Activated CD8-positive, alpha-beta T cell treated with anti-CD3 and anti-CD28 coated beads for 36 hours (primary cell): Measurements from ENCODE around the gene ZNF334. TPM values are rescaled to one million over a fixed set of nuclear protein-coding genes. Genes with fewer than 3 reads are reported as not detected.

Experiments
- ATAC-seq: fragments of 200-7000 bp; cut with Tn5 transposase; one replicate; pipeline ENCODE4 v1.10.0; 2021; ENCODE audit warnings: mild to moderate bottlenecking, moderate library complexity
- CTCF ChIA-PET: fragments of 350-600 bp; sonication (Branson Sonifier 250); formaldehyde crosslinking; loops from one replicate; lab custom pipeline; 2021; ENCODE audit warnings: antibody characterized with exemption; lab: Charles Lee
- POLR2A ChIA-PET: fragments of 350-600 bp; sonication (Branson Sonifier 250); formaldehyde crosslinking; loops from one replicate; lab custom pipeline; 2021; ENCODE audit warnings: antibody characterized with exemption; lab: Charles Lee
- DNase-seq: peaks from one replicate; pipeline ENCODE4 v3.0.0-alpha.2; 2020
- H3K27ac Mint-ChIP-seq: one replicate; pipeline ENCODE4 v1.8.0; 2021; ENCODE audit warnings: mild to moderate bottlenecking, mixed read lengths
- H3K27me3 Mint-ChIP-seq: one replicate; pipeline ENCODE4 v1.8.0; 2021; ENCODE audit warnings: mixed read lengths
- H3K36me3 Mint-ChIP-seq: one replicate; pipeline ENCODE4 v1.8.0; 2021; ENCODE audit warnings: low read depth, mixed read lengths
- H3K4me1 Mint-ChIP-seq: one replicate; pipeline ENCODE4 v1.8.0; 2021; ENCODE audit warnings: low read depth, mixed read lengths
- H3K4me3 Mint-ChIP-seq: one replicate; pipeline ENCODE4 v1.8.0; 2021; ENCODE audit warnings: mild to moderate bottlenecking, moderate library complexity, mixed read lengths
- H3K9me3 Mint-ChIP-seq: one replicate; pipeline ENCODE4 v1.8.0; 2021; ENCODE audit warnings: mixed read lengths
- intact Hi-C: fragments of 100-400 bp; cut with micrococcal nuclease; formaldehyde crosslinking; loops from one replicate; pipeline ENCODE4 v1.10.0; 2022
- total RNA-seq, 2 experiments: library from RNA; stranded (reverse); gene quantifications; one replicate each; pipeline ENCODE4 v1.2.3, GENCODE V29; 2021
- TF ChIP-seq, protein P1 (sequence below): fragments of 200-600 bp; IDR thresholded peaks from one replicate; pipeline ENCODE4 v1.8.0; 2022; ENCODE audit warnings: antibody characterized with exemption, mild to moderate bottlenecking

ZNF334 gene
- total RNA-seq, result 1 to 10 TPM; 4.2 to 4.4 TPM

DNA sequence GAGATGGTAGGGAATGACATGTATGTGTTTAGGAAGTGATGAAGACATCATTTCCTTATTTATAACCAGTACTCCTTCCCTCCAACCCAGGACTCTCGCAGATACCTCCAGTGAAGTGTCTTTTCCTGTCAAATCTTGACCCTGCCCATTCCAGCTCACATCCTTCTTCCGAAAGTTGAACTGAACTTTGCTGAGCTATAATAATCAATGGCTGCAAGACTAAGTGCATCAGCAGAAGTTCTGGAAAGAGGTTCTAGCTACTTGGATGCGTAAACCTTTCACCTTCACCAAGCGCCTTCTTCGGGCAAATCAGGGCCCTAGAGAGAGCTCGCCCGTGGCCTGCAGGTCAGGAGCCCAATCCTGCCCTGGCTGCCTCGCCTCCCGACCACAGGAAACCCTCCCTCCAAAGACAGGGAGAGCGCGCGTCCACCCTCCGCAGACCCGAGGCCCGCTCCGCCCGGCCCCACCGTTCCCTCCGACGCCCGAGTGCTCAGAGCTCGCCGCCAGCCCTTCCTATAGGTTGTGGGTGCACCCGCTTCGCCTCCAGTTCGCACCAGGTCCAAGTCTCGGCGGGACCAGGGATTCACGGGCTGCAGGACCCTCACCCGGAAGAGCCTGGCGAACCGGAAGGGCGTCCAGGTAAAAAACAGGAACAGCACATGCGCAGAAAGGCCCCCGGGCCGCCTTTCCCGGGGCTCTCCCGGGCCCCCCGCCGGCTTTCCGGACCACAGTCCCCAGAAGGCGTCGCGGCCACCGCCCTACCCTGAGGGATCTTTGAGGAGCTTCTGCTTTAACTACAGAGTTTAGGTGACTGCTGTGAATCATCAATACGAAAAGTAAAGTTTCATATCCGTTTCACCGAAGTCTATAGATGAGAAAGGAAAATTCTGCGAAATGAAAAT lies at the start of gene ZNF334:
Gene ZNF334 (minus strand): TSS at position 617 of the 902 bp plus-strand sequence. CDS start 1,457 bp downstream, outside the sequence.
- Mint-ChIP-seq H3K9me3 (peaks cover 2% of the 10 kb centered on the region), H3K36me3 (peaks cover 13% of the 10 kb centered on the region), H3K27me3 (peaks cover 24% of the 10 kb centered on the region), H3K27ac (peak within 1 kb of the TSS; percentile 75), H3K4me1 (peaks cover 24% of the 10 kb centered on the region), H3K4me3 (peak within 1 kb of the TSS; percentile 82)
- peak; percentile 98 for ATAC-seq
- POLR2A ChIA-PET, result interaction anchor here (0.7 to 1.3 kb wide), 3 partner anchors 9 to 170 kb away, joined by 3 to 4 read pairs (median 3); no protein-coding TSS in a partner anchor
- DNase-seq, result peak; percentile 76
- CTCF ChIA-PET, result interaction anchor here (0.9 to 1.5 kb wide), 7 partner anchors 10 to 181 kb away, joined by 3 to 7 read pairs (median 4); partner anchors contain the start of gene TP53RK
- TF ChIP-seq, protein P1, sequence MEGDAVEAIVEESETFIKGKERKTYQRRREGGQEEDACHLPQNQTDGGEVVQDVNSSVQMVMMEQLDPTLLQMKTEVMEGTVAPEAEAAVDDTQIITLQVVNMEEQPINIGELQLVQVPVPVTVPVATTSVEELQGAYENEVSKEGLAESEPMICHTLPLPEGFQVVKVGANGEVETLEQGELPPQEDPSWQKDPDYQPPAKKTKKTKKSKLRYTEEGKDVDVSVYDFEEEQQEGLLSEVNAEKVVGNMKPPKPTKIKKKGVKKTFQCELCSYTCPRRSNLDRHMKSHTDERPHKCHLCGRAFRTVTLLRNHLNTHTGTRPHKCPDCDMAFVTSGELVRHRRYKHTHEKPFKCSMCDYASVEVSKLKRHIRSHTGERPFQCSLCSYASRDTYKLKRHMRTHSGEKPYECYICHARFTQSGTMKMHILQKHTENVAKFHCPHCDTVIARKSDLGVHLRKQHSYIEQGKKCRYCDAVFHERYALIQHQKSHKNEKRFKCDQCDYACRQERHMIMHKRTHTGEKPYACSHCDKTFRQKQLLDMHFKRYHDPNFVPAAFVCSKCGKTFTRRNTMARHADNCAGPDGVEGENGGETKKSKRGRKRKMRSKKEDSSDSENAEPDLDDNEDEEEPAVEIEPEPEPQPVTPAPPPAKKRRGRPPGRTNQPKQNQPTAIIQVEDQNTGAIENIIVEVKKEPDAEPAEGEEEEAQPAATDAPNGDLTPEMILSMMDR, result no peak
- intact Hi-C loops, result no loop called here

DNA sequence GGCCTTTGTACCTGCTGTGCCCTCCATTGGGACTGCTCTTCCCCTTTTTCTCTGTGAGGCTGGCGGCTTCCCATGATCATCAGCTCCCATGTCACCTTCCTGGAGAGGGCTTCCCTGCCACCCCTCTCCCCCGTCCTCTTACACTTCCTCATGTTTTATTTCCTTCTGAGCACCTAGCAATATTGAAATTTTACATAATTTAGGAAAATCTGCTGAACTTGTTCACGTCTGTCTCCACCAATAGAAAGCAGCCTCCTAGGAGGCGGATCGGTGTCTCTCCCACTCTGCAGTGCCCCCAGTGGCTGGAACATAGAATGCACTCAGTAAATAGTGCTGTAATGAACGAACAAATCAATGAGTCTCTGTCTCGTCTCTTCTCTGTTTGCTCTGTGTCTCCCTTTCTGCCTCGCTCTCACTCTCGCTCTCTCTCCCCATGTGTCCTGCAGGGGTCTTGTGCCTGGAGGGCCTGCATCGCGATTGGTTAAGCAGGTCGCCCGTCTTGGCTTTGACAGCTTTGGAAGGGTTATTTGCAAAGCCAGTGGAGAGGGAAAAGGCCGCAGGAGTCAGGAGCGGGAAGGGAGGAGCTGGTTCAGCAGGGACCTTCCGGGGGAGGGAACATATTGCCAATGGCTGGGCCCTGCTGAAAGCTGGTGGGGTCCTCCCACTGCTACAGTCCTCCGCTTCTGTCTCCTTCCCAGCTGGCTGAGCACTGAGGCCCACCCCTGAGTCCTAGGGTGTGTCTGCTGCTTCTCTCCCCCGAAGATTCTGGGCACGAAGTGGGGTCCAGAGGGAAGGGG lies 49.2 kb upstream of the ZNF334 start:
- H3K4me1 Mint-ChIP-seq, result peaks cover 23% of the 10 kb centered on the region
- ChIA-PET POLR2A (no interaction called here), CTCF (interaction anchor here (0.6 to 3.2 kb wide), 17 partner anchors 10 to 153 kb away, joined by 3 to 32 read pairs (median 3); partner anchors contain the start of genes OCSTAMP and ZNF334)
- DNase-seq, result peak; percentile 83
- no peak overlapping the region for H3K27ac Mint-ChIP-seq
- ATAC-seq, result peak; percentile 87
- no peaks in the 10 kb centered on the region for H3K9me3 Mint-ChIP-seq
- H3K27me3 Mint-ChIP-seq, result peaks cover 7% of the 10 kb centered on the region
- H3K4me3 Mint-ChIP-seq, result no peak overlapping the region
- no peaks in the 10 kb centered on the region for H3K36me3 Mint-ChIP-seq
- intact Hi-C loops, result no loop called here
- TF ChIP-seq, protein P1, result peak; percentile 91

DNA sequence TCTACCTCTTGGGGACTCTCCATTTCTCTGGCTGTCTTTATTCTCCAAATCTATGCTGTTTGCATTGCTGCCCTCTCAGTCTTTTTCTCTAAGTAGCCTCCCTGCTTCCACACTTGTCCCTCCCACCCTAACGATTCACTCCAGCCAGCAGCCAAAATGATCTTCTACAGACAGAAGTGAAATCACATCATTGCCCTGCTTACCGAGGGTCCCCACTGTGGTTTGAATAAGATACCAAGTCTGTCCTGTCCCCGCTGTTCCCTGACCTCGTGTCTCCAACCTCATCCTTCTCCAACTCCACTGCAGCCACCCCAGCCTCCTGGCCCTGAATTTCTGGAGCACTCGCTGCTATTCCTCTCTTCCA lies 48.6 kb upstream of the ZNF334 start:
- H3K27ac Mint-ChIP-seq, result no peak overlapping the region
- TF ChIP-seq, protein P1, result no peak
- H3K4me1 Mint-ChIP-seq, result peaks cover 28% of the 10 kb centered on the region
- POLR2A ChIA-PET, result no interaction called here
- H3K36me3 Mint-ChIP-seq, result no peaks in the 10 kb centered on the region
- H3K4me3 Mint-ChIP-seq, result no peak overlapping the region
- H3K9me3 Mint-ChIP-seq, result no peaks in the 10 kb centered on the region
- CTCF ChIA-PET, result interaction anchor here (0.6 to 3.2 kb wide), 14 partner anchors 11 to 142 kb away, joined by 3 to 32 read pairs (median 3); partner anchors contain the start of genes OCSTAMP and ZNF334
- peaks cover 3% of the 10 kb centered on the region for H3K27me3 Mint-ChIP-seq
- intact Hi-C loops, result no loop called here
- ATAC-seq (no peak), DNase-seq (no peak)

DNA sequence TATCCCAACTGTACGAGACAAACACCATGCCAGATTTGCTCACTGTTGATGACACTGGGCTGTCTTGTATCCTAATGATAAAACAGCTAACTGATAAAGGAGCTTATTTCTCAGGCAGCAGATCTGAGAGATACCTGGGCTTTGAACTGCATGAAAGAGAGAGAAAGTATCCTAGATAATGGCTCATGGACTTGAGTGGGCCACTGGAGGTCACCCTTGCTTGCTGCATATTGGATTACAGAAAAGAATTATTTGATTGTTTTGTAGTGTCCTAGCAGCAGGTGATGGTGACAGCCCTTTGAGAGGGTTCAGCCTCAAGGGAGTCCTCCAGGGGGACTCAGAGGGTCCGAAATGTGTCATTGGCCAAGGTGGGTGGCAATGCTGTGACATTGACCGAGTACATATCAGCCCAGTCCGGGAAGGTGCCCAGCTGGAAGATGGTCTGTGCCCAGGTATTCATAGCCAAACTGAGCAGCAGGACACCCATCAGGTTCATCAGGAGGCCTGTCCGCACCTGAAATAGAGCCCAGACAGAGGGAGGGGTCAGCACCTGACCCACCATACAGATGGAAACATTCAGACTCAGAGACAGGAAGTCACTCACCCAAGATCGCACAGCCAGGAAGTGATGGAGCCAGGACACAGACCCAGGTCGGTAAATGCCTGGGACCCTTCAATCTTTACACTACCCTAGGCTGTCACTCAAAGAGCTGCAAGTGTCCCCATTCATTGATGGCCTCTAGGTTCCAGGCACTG lies 46.5 kb upstream of the ZNF334 start:
- ATAC-seq (no peak), DNase-seq (no peak)
- POLR2A ChIA-PET, result interaction anchor here (0.6 kb wide), 1 partner anchor 9 kb away, joined by 3 read pairs; the partner anchor contains the start of gene OCSTAMP
- intact Hi-C loops, result loop anchor here (10.0 kb wide), 1 partner anchor 125 kb away; the partner anchor contains the start of gene TP53RK
- Mint-ChIP-seq H3K9me3 (no peaks in the 10 kb centered on the region), H3K27ac (no peak overlapping the region), H3K4me3 (no peak overlapping the region), H3K27me3 (peaks cover 2% of the 10 kb centered on the region), H3K4me1 (peaks cover 37% of the 10 kb centered on the region), H3K36me3 (no peaks in the 10 kb centered on the region)
- TF ChIP-seq, protein P1, result no peak
- CTCF ChIA-PET, result interaction anchor here (0.7 to 3.2 kb wide), 6 partner anchors 8 to 129 kb away, joined by 3 to 32 read pairs (median 4); partner anchors contain the start of gene OCSTAMP
